Measurements from ENCODE around the gene YARS1.
A peak's percentile ranks its signal among the peaks of the same experiment; 100 is the strongest.

The YARS1 gene

DNA sequence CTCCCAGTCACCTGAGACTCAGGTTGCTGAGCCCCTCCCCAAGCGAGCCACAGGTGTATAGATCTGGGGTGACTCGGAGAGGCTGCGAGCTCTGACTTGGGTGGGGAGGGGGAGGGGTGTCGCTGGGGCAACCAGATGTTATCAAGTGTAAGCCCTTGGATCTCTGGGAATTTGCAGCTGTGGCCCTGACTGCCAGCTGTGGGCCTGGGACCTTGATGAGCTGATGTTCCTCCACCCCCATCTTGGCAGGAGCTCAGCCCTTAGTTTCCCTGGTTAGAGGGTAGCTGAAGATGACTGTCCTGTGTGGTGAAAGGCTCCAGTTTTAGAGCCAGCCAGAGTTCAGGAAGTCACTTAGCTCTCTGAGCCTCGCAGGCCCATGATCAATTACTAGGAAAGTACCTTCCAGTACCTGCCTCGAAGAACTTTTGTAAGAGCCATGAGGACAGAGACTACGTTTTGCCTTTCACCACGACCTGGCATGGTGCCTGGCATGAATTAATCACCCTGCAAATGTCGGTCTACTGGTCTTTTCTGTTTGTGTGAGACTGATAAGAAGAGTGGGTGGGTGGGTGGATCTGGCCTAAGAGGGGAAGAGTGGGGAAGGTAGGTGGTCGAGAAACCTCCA lies 55.8 kb downstream of the YARS1 start:
- DNase-seq: no peak

DNA sequence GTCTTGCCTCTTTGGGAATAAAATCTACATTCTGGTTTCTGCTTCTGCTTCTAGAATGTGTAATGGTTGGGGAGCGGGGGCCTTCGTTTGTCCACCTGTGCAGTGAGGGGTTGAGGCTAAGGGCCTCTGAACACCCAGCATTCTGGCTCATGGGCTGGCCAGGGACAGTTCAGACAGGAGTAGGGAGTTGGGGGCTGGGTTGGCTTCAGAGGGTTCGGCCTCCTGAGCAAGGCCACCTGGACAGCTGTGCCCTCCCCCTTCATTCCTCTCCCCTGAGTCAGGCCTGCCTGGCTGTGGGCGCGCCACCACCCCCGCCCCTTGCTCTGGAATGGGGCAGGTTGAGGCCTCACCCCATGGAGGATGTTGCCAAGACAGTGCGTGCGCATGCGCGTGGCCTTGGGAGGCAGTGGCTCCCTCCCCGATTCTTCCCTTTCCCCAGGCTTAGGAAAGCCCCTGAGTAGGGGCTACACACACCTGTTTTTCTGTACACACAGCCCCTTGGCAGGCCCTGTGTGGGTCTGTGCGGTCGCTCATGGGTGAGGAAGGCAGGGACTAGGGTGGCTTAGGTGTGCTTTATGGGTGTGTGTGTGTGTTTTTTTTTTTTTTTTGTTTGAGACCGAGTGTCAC lies 57.0 kb downstream of the YARS1 start:
- DNase-seq: no peak

DNA sequence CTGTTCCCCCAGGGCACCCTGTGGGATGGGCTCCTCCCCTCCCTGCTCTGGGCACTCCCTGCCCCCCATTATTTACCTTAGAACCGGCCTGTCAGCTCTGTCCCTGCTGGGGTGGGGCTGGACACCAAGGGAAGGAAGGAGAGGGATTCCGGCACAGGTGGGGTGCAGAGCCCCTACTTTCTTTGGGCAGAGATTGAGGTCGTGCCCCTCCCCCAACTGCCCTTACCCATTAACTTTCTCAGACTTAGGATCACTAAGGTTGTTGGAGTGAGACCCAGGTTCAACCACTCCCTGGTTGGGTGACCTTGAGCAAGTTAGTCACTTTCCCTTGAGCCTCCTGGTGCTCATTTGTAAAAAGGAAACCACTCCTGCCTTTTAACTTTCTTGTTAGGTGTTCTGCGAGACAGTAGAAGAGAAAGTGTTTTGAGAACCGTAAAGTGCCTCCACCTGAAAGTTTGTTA lies 57.6 kb downstream of the YARS1 start:
- DNase-seq: no peak

DNA sequence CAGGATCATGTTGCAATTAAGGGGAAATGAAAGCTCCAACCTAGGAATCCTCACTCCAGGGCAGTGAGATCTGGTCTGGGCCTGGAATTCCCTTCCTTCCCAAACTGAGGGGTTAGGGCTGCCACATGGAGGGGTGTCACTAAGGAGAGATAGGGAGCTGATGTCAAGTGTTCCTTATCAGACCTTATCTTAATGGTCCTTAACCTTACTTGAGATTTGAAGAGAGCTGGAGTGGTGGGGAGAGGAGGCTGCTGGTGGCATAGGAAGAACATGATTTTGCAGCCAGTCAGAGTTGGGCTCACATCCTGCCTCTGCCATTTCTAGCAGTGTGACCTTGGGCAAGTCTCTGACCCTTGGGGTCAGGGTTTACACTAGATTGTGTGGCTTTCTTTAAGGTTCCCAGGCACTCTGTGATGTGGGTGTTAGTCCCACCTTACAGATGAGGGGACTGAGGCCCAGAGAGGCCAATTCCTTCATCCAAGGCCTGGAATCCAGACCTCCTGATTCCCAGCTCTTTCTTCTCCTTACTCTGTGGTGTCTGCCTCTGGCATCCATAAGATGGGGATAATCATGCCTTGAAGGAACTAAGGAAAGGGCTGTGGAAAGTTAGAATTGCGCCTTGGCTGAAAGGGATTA lies 58.2 kb downstream of the YARS1 start:
- no peak for DNase-seq

DNA sequence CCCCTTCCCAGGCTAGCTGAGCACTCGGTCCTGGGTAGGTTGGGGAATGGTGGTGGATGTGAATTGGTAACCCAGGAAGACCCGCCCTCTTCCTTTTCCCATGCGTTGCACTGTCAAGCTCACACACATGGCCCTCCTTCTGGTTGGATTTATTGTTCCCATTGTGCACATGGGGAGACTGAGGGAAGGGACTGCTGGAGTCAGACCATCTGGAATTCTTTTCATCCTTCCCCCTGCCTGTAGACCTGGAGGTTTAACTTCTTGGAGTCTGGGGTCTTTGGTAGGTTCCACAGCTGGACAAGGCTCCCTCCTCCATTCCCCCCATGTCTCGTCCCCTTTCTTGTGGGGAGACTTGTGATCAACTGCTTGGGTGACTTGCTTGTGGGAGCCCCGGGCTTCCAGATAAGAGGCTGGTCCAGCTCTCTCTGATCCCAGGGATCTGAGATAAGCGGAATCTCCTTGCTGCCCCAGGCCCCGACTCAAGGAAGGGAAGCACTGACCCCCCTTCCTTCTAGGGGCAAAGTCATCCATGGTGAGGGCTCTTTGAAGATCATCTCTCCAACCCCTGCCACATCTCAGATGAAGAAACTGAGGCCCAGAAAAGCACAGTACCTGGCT lies 58.9 kb downstream of the YARS1 start:
- DNase-seq: no peak

DNA sequence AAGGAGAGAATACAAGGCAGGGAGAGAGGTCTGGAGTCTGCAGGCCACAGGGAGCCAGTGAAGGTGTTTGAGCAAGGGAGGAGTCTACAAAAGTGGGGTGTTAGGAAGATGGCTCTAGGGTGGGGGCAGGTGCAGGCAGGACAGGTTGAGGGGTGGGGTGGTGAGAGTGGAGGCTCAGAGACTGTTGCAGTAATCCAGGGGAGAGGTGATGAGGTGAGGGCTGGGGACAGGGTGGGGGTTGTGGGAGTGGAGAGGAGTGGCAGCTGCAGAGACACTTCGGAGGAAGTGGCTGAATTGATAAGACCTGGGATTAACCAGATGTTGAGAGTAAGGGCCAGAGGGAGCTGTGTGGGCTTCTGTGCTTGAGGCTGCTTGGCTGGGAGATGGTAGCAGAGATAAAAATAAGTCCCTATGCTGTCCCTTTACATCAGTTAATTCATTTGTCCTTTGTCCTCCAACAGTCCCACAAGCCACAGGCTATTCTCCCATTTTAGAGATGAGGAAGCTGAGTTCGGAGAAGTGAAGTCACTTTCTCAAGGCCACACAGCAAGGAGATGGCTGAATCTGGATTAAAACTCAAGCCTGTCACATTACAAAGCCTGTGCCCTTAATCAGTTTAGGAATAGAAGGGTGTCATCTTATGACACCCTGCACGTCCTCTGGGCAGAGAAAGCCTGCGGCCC lies 59.8 kb downstream of the YARS1 start:
- DNase-seq: no peak

DNA sequence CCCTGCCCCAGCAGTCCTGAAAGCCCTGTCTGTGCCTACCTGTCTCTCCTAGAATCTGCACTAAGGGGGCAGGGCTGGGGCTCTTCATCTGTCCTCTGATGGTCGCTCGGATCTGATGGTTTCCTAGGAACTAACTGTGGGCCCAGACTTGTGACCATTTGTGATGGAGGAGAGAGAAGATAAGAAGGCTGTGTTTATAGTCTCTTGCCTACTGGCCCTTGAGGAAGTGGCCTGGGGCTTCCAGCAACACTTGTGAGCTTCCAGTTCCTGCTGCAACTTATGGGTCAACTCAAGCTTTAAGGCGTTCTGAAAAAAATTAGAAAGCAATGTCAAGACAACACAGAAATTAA lies 61.4 kb downstream of the YARS1 start:
- DNase-seq: no peak

DNA sequence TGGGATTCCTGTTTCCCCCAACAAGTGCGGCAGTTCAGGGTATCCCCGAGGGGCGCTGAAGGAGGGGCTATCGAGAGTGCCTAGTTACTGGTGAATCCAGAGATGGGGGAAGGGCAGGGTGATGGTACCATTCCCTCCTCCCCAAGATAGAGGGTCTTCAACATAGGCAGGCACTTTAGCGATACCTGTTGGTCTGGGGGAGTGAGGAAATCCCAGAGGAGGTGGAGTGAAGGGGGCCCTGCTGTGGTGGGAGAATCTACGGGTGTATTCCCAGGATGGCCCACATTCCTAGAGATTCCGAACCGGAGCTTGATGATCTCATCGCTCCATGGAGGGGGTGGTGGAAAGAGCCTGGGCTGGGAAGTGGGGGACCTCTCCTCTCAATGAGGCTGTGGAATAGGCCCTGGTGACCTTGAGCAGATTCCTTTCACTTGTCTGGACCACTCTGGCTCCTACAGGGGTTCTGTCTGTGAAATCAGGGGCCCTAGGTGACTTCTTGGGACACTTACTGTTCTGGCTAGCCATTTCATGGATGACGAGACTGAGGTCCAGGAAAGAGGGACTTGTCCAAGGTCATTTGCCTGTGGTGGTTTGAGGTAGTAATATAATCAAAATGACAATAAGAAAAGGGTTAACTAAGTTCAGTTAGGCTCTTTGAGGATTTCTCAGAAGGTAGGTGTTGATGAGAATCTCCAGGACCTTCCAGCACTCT lies 61.9 kb downstream of the YARS1 start:
- no peak for DNase-seq

DNA sequence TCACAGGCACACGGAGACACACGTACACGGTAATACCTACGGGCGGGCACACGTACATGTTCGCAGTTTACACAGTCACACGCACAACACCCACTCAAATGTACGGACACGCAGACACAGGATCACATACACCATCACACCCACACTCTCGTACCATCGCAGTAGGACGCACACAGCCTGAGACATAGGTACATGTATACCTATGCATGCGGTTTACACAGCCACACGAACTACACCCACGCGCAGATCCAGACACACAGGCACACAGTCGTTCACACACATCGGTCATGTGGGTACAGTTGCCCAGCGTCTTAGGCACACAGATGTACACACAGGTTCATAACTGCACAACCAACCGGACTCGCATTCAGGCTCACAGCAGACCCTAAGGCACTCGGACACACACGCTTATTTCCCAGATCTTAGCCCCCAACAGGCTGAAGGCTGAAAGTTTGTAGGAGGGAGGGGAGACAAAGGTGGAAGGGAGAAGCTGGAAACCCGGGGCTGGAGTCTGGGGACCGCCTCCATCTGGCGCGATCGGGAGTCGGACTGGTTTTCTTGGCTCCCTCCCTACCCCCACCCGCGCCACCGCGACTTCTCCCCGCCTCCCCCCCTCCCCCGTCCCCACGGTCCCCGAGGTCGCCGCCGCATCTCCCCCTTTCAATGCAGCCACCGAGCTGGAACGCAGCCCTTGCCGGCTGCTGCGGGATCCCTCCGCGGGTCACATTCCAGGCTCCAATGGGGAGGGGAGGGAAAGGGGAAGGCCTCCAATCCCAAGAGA lies 62.7 kb downstream of the YARS1 start:
- peak; percentile 39 for DNase-seq

DNA sequence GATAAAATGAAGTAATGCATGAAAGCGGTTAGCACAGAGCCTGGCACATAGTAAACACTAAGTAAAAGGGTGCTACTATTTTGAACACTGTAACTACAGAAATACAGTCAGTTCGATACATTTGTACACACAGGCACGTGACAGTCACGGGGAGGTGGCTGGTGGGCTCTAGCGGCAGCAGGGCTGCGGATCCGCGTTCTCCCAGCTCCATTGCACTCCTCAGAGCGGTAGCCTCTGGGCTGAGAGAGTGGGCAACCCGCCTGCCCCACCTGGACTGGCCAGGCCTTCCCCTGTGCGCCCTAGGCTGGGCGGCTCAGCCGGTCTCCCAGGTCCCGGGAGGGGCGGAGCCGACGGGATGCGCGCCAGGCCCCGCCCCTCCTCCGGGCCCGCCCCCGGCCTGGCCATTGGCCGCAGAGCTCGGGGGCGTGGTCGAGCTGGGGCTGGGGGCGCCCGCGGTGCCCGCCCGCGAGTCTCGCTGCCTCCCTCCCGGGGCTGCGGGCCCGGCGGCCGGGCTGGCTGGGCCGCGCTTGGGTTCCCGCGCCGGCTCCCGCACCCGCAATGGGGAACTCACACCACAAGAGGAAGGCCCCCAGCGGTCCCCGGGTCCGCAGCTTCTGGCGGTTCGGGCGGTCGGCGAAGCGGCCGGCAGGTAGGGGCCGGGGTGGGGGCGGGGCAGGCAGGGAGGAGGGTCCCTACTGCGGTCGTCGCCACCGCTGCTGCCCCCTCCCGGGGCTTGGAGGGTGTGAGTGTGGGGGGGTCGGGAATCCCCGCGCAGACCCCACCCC lies 63.4 kb downstream of the YARS1 start:
- peak; percentile 71 for DNase-seq

DNA sequence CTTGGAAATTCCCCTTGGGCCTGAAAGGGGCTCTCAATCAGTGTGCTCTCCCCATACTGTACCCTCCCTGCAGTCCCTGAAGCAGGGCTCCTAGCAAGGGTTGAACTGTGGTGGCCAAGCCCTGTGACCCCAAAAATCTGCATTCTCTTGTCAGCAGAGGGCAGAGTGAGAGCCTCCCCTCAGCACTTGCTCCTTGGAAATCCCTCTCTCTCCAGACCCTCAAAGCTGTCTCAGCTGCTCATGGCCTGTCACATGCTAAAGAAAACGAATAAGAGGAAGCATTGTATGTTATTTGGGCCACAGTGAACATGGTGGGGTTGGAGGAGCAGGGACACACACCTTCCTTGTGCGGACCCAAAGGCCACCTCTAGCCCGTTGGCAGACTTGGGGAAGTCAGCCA lies 67.4 kb downstream of the YARS1 start:
- no peak for DNase-seq

DNA sequence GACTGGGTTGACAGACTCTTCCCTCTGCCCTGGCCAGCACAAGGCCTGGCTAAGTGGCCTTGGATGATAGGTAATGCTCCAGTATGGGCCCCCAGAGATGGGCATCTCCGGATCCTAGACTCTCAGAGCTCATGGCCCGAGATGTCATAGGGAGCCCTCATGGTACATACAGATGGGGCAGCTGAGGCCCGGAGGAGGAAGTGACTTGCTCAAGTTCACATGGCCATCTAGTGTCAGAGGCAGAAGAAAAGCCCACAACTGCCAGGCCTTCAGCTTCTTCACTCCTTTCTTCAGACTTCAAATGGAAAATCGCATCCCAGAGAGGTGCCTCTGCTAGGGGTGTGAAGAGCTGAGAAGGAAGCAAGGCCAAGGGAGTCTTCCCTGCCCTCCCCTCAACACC lies 67.8 kb downstream of the YARS1 start:
- DNase-seq: no peak

DNA sequence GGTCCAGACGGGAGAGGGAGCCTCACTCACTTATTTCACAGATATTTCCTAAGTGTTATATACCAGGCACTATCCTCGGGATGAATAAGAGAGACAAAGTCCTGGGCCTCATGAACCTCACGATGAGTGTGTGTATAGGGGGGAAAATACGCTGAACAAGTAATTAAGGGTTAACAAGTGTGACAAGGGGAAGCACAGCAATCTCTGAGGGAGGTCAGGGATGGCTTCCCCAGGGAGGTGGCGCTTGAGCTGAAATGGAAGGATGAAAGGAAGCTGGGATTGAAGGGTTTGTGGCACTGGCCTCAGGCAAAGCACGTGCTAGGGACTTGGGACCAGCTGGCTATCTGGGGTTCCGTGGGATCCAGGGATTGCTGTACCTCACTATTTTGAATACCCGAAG lies 68.2 kb downstream of the YARS1 start:
- no peak for DNase-seq

DNA sequence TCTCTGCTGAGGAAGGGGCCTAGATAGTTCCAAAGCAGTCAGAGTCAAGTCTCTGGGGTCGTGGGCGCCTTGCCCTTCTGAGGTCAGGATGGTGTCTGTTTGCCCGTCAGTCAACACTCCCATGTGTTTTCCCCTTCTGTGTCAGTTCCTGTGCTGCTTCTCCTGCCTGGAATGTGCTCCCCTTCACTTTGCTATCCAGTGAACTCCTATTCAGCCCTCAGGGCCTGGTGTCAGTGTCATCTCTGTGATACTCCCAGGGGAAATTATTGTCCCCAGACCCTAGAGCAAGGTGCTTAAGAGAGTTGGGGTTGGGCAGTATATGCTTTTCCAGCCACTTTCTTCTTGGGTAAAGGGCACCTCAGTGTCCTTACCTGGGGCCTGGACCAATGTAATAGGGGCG lies 68.8 kb downstream of the YARS1 start:
- DNase-seq: no peak

DNA sequence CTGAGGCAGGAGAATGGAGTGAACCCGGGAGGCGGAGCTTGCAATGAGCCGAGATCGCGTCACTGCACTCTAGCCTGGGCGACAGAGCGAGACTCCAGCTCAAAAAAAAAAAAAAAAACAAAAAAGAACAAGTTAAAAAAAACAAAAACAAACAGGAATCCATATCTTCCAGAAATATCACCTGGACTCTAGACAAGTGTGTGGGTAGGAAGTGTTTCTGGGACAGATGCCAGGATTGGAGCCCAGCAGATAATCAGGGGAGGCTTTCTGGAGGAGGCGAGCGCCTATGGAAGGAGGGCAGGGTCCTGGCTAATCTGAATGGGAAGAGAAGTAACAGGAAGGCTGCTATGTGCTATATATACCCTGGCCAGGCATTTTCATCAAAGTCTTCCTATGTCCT lies 71.0 kb downstream of the YARS1 start:
- no peak for DNase-seq

DNA sequence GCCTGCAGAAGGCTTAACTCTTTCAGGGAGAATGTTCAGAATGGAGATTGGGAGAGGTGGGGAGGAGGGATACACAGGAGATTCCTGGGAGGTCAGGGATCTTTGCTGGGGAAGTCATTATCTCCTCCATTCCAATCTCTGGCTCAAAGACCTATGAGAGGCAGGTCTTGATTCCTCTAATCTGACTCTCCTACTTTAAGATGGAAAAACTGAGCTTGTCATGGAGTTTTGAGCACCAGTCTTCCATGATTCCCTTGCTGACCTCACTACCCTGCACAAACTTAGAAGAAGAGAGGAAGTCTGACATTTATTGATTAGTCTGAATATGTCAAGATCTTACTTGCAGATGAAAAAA lies 73.1 kb downstream of the YARS1 start:
- no peak for DNase-seq

DNA sequence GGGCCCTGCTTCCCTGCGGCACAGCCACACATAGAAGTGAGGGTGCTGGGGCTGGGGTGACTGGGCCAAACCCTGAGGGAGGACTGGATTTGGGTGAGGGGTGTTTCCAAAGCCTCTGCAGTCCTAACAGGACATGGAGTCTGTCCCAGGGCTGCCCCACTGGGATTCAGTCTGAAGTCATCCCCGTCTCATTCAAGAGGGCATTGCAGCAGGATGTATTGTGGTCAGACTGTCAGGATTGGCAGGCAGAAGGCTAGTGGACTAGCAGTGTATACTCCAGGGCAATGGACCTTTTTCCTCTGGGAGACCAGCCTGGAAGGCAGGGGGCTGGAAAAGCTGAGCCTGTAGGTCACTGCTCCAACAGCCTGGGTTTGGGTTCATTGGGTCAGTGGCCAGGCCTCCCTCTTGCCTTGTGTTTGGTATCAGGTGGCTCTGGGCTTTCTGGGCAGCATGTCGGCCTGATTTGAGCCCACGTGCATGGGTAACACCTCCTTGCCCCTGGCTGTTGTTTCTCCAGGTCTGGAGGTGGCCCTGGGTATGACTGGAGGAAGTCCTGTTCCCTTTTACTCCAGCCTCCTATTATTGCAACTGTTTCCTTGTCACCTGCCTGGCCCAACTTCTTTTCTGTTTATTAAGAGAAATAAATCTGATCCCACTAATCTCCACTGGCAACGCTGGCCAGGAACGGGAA lies 73.6 kb downstream of the YARS1 start:
- DNase-seq: no peak

DNA sequence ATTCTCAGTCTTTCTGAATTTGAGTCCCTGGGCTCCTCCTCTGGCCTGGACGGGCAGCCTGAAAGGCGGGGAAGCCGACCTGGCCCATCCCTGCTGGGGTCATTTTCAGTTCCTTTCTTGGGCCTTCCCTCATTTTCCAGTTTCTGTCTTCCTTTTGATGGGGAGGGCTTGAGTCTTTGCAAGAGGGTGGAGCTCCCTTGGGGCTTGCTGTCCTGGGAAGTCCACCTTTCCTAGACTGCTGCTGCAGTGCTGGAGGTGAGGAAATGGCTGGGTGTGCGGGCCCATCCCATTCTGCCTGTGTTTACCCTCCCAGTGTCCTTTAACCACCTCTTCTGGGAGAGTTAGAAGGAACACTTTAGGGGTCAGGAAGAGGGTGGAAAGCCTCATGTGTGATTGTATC lies 74.2 kb downstream of the YARS1 start:
- DNase-seq: no peak

DNA sequence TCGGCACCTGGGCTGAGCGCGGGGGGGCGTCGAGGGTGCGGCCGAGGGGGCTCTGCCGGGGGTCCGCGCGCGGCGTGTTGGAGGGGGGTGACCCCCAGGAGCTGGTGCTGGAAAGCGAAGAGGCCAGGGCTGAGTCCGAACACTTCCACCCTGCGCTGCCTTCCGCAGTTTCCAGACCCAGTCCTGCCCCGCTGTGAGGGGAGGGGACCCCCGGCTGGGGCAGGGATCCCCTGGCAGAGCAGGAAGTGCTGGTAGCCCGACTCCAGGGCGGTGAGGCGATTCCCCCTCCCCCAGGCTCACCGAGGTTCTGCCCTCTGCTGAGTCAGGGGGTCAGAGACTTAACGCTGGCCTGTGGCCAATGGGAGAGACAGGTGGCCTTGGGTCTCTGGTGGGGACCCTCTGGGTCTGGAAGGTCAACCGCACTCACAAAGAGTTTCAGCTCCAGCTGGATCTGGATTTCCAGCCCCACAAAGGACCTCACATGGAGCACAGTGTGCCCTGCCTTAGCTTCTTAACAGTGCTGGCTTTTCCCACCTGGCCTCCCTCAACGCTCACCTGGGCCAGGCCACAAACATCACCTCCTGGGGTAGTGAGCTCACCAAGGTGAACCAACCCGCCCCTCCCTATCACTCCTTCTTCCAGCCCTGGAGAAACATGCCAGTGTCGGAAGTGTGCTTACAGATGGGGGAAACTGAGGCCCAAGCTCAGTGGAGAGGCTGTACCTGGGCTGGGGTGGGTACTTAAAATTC lies 74.8 kb downstream of the YARS1 start:
- peak; percentile 42 for DNase-seq

Measured in NCI-H146 (cell line).